Measurements from ENCODE around the gene ZP2.

DNA sequence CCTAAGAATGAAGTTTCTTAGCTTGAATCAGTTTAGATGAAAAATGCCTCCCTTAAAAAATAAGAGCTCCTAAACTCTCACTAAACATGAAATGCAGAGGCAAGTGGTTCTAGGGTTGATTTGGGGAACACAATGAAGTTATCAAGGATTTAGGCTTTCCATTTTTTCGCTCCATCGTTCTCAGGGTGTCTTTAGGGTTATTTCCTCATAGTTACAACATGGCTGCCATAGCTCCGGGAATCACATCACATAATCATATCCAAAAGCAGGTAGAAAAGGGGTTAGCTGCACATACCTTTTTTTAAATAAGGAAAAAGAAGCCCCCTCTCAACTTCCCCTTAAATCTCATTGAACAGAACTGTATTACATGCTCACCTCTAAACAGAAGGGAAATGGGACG is 21.4 kb downstream of the ZP2 start:
- no peak for TF ChIP-seq POLR2AphosphoS5 (IDR thresholded peaks at IDR 0.05)
- TF ChIP-seq, protein P1, sequence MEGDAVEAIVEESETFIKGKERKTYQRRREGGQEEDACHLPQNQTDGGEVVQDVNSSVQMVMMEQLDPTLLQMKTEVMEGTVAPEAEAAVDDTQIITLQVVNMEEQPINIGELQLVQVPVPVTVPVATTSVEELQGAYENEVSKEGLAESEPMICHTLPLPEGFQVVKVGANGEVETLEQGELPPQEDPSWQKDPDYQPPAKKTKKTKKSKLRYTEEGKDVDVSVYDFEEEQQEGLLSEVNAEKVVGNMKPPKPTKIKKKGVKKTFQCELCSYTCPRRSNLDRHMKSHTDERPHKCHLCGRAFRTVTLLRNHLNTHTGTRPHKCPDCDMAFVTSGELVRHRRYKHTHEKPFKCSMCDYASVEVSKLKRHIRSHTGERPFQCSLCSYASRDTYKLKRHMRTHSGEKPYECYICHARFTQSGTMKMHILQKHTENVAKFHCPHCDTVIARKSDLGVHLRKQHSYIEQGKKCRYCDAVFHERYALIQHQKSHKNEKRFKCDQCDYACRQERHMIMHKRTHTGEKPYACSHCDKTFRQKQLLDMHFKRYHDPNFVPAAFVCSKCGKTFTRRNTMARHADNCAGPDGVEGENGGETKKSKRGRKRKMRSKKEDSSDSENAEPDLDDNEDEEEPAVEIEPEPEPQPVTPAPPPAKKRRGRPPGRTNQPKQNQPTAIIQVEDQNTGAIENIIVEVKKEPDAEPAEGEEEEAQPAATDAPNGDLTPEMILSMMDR (IDR thresholded peaks at IDR 0.05), result no peak

Data from transverse colon (tissue), 4 donors.